ENCODE data around the gene PATZ1. TPM values are rescaled to one million over a fixed set of nuclear protein-coding genes. Genes with fewer than 3 reads are reported as not detected.
A peak's percentile ranks its signal among the peaks of the same experiment; 100 is the strongest.
"Not testable (repeated sequence)": the region's sequence is repeated elsewhere in the genome, so short reads cannot be mapped to it uniquely, and the experiment has no call there.

The PATZ1 gene
- total RNA-seq, 1 donor from 2014 or later: 33.8 TPM

- not testable (repeated sequence) for DNase-seq, H3K4me1 Mint-ChIP-seq, H3K4me3 Mint-ChIP-seq, H3K27me3 Mint-ChIP-seq, H3K9me3 Mint-ChIP-seq, H3K27ac Mint-ChIP-seq
- intact Hi-C loops (cut with micrococcal nuclease): loop anchor here (5.0 kb wide), 2 partner anchors 42 to 82 kb away; no protein-coding TSS in a partner anchor
- H3K36me3 Mint-ChIP-seq (ENCODE audit: low read depth): peaks cover 18% of the 10 kb centered on the region
Observed at GRCh38 chr22:31314220-31314619, 31.9 kb downstream of the PATZ1 start.

DNA sequence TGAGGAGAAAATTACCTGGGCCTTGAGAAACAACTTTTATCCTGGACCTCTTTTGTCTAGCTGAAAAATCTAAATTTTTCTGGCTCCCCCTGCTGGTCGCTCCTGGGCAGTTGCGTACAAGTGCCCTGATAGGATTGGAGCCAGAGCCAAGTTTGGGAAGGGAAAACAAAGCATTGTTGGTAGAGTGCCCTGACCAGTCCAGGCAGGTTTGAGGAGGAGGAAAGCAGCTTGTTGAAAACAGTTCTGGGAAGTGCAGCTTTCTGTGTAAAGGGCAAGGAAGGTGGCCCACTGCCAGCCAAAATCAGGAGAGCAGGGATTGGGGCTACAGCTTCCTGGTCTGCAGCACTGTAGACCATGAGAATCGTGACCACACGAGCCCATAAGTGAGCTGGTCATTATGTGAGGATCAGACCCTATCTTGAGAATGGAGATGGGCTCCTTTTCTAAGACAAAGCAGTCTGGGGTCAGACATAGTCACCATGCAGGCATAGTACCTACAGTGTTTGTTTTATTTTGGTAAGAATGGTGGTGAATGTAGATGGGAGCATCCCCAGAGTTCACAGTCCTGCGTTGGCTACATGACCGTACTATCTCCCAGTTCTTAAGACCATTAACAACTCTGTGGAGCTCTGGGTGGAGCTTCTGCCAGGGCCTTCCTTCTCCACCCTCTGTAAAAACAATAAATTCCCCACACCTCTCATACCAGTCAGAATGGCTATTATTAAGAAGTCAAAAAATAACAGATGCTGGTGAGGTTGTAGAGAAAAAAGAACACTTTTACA, 32.6 kb downstream of the PATZ1 start:
- no peaks in the 10 kb centered on the region for H3K27me3 Mint-ChIP-seq
- H3K4me3 Mint-ChIP-seq: no peak overlapping the region
- H3K36me3 Mint-ChIP-seq (ENCODE audit: low read depth): peaks cover 18% of the 10 kb centered on the region
- intact Hi-C loops (cut with micrococcal nuclease): loop anchor here (1.0 to 5.0 kb wide), 4 partner anchors 21 to 101 kb away; partner anchors contain the start of genes LIMK2 and PIK3IP1
- no peak overlapping the region for H3K27ac Mint-ChIP-seq
- H3K9me3 Mint-ChIP-seq: peaks cover 9% of the 10 kb centered on the region
- peak; percentile 89 for DNase-seq
- H3K4me1 Mint-ChIP-seq: peaks cover 7% of the 10 kb centered on the region

DNA sequence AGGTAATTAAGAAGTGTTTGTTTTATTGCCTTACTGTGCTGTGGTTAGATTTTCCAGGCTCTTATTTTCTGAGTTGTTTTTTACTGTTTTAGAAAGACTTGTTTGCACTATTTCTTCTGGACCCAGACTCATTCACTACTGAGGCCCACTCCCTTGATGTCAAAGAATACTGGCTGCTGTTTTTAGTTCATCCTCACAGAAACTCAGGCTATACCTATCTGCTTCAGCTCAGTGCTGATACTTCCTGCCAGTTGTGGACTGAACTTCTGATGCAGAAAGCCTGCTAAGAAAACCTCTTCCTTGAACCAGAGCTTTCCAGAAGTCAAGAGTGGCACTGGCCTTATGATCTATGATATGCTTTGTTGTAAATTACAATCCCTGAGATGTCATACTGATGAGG, 38.0 kb downstream of the PATZ1 start:
- intact Hi-C loops (cut with micrococcal nuclease): no loop called here
- H3K4me3 Mint-ChIP-seq: peak overlapping the region; percentile 8
- H3K9me3 Mint-ChIP-seq: no peaks in the 10 kb centered on the region
- peaks cover 4% of the 10 kb centered on the region for H3K36me3 Mint-ChIP-seq (ENCODE audit: low read depth)
- DNase-seq: peak; percentile 67
- H3K27ac Mint-ChIP-seq: peak overlapping the region; percentile 11
- H3K27me3 Mint-ChIP-seq: no peaks in the 10 kb centered on the region
- peaks cover 19% of the 10 kb centered on the region for H3K4me1 Mint-ChIP-seq

DNA sequence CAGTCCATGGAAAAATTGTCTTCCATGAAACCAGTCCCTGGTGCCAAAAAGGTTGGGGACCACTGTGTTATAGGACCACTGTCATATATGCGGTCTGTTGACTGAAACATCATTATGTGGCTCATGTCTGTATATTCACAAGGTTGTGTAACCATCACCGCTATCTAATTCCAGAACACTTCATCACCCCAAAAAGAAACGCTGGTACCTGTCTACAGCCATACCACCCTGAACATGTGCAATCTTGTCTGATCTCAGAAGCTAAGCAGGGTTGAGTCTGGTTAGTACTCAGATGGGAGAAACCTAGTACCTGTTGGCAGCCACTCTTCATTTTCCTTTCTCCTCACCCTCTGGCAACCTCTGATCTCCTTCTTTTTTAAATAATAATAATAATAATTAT, 41.0 kb downstream of the PATZ1 start:
- Mint-ChIP-seq H3K27ac (no peak overlapping the region), H3K36me3 (ENCODE audit: low read depth) (peaks cover 4% of the 10 kb centered on the region), H3K27me3 (no peaks in the 10 kb centered on the region), H3K4me3 (no peak overlapping the region), H3K9me3 (no peaks in the 10 kb centered on the region), H3K4me1 (peaks cover 17% of the 10 kb centered on the region)
- no peak for DNase-seq
- intact Hi-C loops (cut with micrococcal nuclease): no loop called here

DNA sequence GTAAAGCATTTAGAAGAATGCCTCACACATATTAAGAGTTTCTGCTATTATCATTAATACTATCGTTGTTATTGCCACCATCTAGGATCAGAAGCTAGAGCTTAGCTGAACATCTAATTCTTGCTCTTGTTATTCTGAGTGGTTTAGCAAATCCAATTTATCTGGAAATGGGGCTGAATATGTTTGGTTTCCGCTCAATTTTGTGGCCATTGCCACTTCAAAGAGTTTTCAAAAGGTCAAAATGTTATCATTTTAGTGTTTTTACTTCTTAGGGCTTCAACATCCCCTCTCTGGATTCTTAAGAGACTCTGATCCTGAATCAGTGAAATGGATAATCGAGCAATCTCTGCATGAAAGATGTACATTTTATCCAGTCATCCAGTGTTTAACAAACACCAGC, 43.6 kb downstream of the PATZ1 start:
- Mint-ChIP-seq H3K27me3 (no peaks in the 10 kb centered on the region), H3K36me3 (ENCODE audit: low read depth) (peaks cover 2% of the 10 kb centered on the region), H3K9me3 (no peaks in the 10 kb centered on the region), H3K4me1 (peaks cover 8% of the 10 kb centered on the region), H3K27ac (no peak overlapping the region), H3K4me3 (no peak overlapping the region)
- no peak for DNase-seq
- intact Hi-C loops (cut with micrococcal nuclease): no loop called here

GRCh38 chr22:31302006-31302405, 44.1 kb downstream of the PATZ1 start:
- Mint-ChIP-seq H3K4me3 (no peak overlapping the region), H3K36me3 (ENCODE audit: low read depth) (peaks cover 3% of the 10 kb centered on the region), H3K4me1 (peaks cover 6% of the 10 kb centered on the region), H3K27me3 (no peaks in the 10 kb centered on the region), H3K9me3 (no peaks in the 10 kb centered on the region), H3K27ac (no peak overlapping the region)
- intact Hi-C loops (cut with micrococcal nuclease): no loop called here
- DNase-seq: no peak

DNA sequence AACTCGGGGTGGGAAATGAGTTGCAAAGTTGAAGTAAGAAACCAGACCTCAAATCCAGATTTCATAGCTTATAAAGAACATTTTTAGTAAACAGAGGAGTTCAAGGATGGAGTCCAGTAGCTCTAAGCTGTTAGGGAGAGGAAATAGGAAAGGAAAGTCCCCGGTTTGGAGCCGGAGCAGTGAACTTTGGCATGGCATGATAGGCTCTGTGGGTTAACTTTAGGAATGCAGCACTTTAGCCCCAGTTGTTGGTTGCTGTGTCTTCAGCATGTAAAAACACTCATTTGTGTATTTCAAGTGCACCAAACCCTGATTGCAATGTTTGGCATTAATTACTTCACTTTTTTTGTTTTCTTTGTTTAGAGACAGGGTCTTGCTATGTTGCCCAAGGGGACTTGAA, 45.2 kb downstream of the PATZ1 start:
- Mint-ChIP-seq H3K9me3 (no peaks in the 10 kb centered on the region), H3K36me3 (ENCODE audit: low read depth) (peaks cover 2% of the 10 kb centered on the region), H3K27me3 (no peaks in the 10 kb centered on the region), H3K4me1 (peaks cover 11% of the 10 kb centered on the region), H3K27ac (no peak overlapping the region), H3K4me3 (no peak overlapping the region)
- no peak for DNase-seq
- intact Hi-C loops (cut with micrococcal nuclease): no loop called here

GRCh38 chr22:31295831-31296657, 50.1 kb downstream of the PATZ1 start:
- peak overlapping the region; percentile 62 for H3K4me3 Mint-ChIP-seq
- DNase-seq: no peak
- no peaks in the 10 kb centered on the region for H3K27me3 Mint-ChIP-seq
- H3K27ac Mint-ChIP-seq: peak overlapping the region; percentile 16
- H3K36me3 Mint-ChIP-seq (ENCODE audit: low read depth): peaks cover 2% of the 10 kb centered on the region
- intact Hi-C loops (cut with micrococcal nuclease): loop anchor here (1.0 kb wide), 1 partner anchor 10 kb away; no protein-coding TSS in a partner anchor
- no peaks in the 10 kb centered on the region for H3K9me3 Mint-ChIP-seq
- H3K4me1 Mint-ChIP-seq: peaks cover 39% of the 10 kb centered on the region

- Mint-ChIP-seq H3K4me3 (peak overlapping the region; percentile 62), H3K4me1 (peaks cover 41% of the 10 kb centered on the region), H3K27ac (no peak overlapping the region), H3K36me3 (ENCODE audit: low read depth) (peaks cover 5% of the 10 kb centered on the region), H3K27me3 (no peaks in the 10 kb centered on the region), H3K9me3 (no peaks in the 10 kb centered on the region)
- DNase-seq: no peak
- intact Hi-C loops (cut with micrococcal nuclease): no loop called here
Observed at GRCh38 chr22:31295360-31295759, 50.8 kb downstream of the PATZ1 start.

DNA sequence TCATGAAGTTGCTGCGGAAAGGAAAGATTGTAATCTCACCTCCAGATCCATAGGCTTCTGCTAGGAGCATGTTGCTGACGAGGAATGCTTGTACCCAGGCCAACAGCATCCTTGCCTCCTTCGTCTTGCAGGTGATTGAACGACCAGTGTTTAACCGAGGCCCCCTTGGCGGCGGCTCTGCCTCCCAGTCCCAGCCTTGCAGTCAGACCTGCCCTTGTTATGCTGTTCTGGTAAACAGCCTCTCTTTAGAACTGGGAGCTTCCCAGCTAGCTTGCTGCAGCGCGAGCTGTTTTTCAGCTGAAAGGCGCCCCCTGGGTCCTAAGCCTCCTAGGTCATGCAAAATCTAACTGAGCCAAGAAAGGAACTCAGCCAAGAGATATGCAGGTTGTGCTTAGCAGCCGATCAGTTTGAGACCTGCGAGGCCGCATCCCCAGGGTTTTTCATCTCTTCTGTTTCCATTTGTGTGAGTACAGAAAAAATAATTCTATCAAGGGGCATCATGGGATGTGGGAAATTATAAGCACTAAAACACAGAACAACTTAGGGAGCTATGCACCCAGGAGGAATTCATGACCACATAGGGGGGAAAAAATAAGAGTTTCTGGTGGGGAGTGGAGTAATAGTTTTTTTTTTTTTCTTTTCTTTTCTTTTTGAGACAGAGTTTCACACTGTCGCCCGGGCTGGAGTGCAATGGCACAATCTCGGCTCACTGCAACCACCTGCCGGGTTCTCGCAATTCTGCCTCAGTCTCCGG, 53.7 kb downstream of the PATZ1 start, which contains the start of gene PIK3IP1:
PIK3IP1 (minus strand) TSS at position 253 of the 754 bp plus-strand sequence; CDS start at position 109, 144 bp downstream.
- no peaks in the 10 kb centered on the region for H3K9me3 Mint-ChIP-seq

GRCh38 chr22:31291481-31292235, 54.5 kb downstream of the PATZ1 start:
- Mint-ChIP-seq H3K27me3 (no peaks in the 10 kb centered on the region), H3K9me3 (no peaks in the 10 kb centered on the region), H3K36me3 (ENCODE audit: low read depth) (peaks cover 21% of the 10 kb centered on the region), H3K27ac (peak overlapping the region; percentile 93), H3K4me3 (peak overlapping the region; percentile 99), H3K4me1 (peaks cover 65% of the 10 kb centered on the region)
- intact Hi-C loops (cut with micrococcal nuclease): loop anchor here (1.0 to 5.0 kb wide), 11 partner anchors 22 to 1979 kb away; partner anchors contain the start of genes DRG1, LIMK2, MORC2 and PATZ1
- no peak for DNase-seq

More for the DNA sequence above, 53.7 kb downstream of the PATZ1 start, which contains the start of gene PIK3IP1:
- H3K27me3 Mint-ChIP-seq: no peaks in the 10 kb centered on the region
- peaks cover 23% of the 10 kb centered on the region for H3K36me3 Mint-ChIP-seq (ENCODE audit: low read depth)
- H3K4me1 Mint-ChIP-seq: peaks cover 63% of the 10 kb centered on the region
- intact Hi-C loops (cut with micrococcal nuclease): loop anchor here (1.0 to 5.0 kb wide), 11 partner anchors 21 to 1980 kb away; partner anchors contain the start of genes DRG1, LIMK2, MORC2 and PATZ1
- peak within 1 kb of the TSS; percentile 93 for H3K27ac Mint-ChIP-seq
- peak within 1 kb of the TSS; percentile 99 for H3K4me3 Mint-ChIP-seq
- DNase-seq: peak; percentile 95

- peaks cover 64% of the 10 kb centered on the region for H3K4me1 Mint-ChIP-seq
- H3K36me3 Mint-ChIP-seq (ENCODE audit: low read depth): peaks cover 24% of the 10 kb centered on the region
- intact Hi-C loops (cut with micrococcal nuclease): loop anchor here (1.0 to 5.0 kb wide), 9 partner anchors 11 to 1978 kb away; partner anchors contain the start of genes DRG1, MORC2, SMTN and TUG1
Observed at GRCh38 chr22:31290494-31291471, 55.4 kb downstream of the PATZ1 start.

More at GRCh38 chr22:31290494-31291471, 55.4 kb downstream of the PATZ1 start:
- H3K27ac Mint-ChIP-seq: peak overlapping the region; percentile 100
- peak overlapping the region; percentile 99 for H3K4me3 Mint-ChIP-seq
- no peaks in the 10 kb centered on the region for H3K27me3 Mint-ChIP-seq
- H3K9me3 Mint-ChIP-seq: no peaks in the 10 kb centered on the region
- peak; percentile 99 for DNase-seq
